ENCODE data around the gene SHC4.
"Not testable (repeated sequence)": the region's sequence is repeated elsewhere in the genome, so short reads cannot be mapped to it uniquely, and the experiment has no call there.

Gene SHC4

DNA sequence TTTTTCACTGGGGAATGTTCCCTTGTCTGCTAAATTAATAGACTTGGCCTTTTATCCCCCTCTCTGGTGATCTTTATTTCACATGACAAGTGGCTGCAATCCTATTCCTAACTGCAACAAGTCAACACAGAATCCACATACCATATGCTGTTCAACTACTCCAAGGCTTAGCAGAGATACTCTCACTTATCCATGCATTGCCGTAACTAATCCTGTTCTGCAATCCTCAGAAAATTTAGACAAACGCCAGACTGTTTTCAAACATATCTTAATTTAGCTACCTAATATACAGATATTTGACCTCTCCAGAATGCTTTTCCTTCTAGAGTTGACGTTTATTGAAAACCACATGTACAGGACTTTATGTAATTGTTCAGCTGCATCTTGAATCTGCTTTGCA lies 47.9 kb downstream of the SHC4 start:
- DNase-seq (ENCODE audit: low spot score in 2 of 2) (no peak), ATAC-seq (no peak)
- Mint-ChIP-seq H3K4me3 (no peak overlapping the region), H3K4me1 (no peaks in the 10 kb centered on the region), H3K36me3 (no peaks in the 10 kb centered on the region), H3K27ac (no peak overlapping the region), H3K9me3 (peaks cover 3% of the 10 kb centered on the region)

- DNase-seq (ENCODE audit: low spot score in 2 of 2) (no peak), ATAC-seq (no peak)
- H3K4me3 Mint-ChIP-seq = no peak overlapping the region
- H3K4me1 Mint-ChIP-seq = no peaks in the 10 kb centered on the region
- H3K27ac Mint-ChIP-seq = no peak overlapping the region
- H3K9me3 Mint-ChIP-seq = peaks cover 5% of the 10 kb centered on the region
- H3K36me3 Mint-ChIP-seq = no peaks in the 10 kb centered on the region
Measured at GRCh38 chr15:48914717-48915116, 49.0 kb downstream of the SHC4 start.

GRCh38 chr15:48913141-48913540 lies 50.6 kb downstream of the SHC4 start:
- H3K4me3 Mint-ChIP-seq = no peak overlapping the region
- no peak overlapping the region for H3K27ac Mint-ChIP-seq
- H3K36me3 Mint-ChIP-seq = no peaks in the 10 kb centered on the region
- H3K4me1 Mint-ChIP-seq = no peaks in the 10 kb centered on the region
- ATAC-seq (no peak), DNase-seq (ENCODE audit: low spot score in 2 of 2) (no peak)
- peaks cover 2% of the 10 kb centered on the region for H3K9me3 Mint-ChIP-seq

GRCh38 chr15:48910554-48910953 lies 53.2 kb downstream of the SHC4 start:
- H3K4me3 Mint-ChIP-seq; DNase-seq (ENCODE audit: low spot score in 2 of 2); H3K4me1 Mint-ChIP-seq; ATAC-seq; H3K36me3 Mint-ChIP-seq; H3K27ac Mint-ChIP-seq; H3K9me3 Mint-ChIP-seq: not testable (repeated sequence)

DNA sequence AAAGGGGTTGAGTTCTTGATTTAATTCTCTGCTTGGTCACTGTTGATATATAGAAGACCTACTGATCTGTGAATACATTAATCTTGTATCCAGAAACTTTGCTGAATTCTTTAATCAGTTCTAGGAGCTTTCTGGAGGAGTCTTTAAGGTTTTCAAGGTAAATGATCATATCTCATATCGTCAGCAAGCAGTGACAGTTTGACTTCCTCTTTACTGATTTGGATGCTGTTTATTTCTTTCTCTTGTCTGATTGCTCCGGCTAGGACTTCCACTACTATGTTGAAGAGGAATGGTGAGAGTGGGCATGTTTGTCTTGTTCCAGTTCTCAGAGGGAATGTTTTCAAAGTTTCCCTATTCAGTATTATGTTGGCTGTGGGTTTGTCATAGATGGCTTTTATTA lies 54.4 kb downstream of the SHC4 start:
- H3K9me3 Mint-ChIP-seq; H3K36me3 Mint-ChIP-seq; DNase-seq (ENCODE audit: low spot score in 2 of 2); H3K4me3 Mint-ChIP-seq; H3K27ac Mint-ChIP-seq; ATAC-seq; H3K4me1 Mint-ChIP-seq: not testable (repeated sequence)

DNA sequence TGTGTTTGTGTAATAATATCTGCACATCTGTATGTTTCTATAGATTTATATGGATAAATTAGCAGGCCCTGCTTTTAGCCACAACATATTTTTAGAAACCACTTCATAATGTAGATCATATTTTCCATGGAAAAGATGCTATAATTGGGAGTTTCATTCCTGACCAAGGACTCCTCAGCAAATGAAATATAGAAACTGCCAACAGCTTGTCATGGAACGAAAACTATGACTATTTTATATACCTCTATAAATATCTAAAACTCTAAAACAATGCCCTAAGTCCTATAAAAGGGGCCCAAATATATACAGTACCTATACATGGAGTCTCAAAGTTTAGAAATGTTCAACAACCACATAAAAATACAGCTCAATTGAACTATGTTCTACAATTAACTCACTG lies 57.9 kb downstream of the SHC4 start:
- Mint-ChIP-seq H3K27ac (peak overlapping the region; percentile 76), H3K4me3 (no peak overlapping the region), H3K9me3 (peaks cover 2% of the 10 kb centered on the region), H3K36me3 (no peaks in the 10 kb centered on the region), H3K4me1 (peaks cover 8% of the 10 kb centered on the region)
- ATAC-seq (no peak), DNase-seq (ENCODE audit: low spot score in 2 of 2) (no peak)

- no peak overlapping the region for H3K4me3 Mint-ChIP-seq
- DNase-seq (ENCODE audit: low spot score in 2 of 2) (no peak), ATAC-seq (no peak)
- no peaks in the 10 kb centered on the region for H3K36me3 Mint-ChIP-seq
- peaks cover 8% of the 10 kb centered on the region for H3K4me1 Mint-ChIP-seq
- H3K27ac Mint-ChIP-seq = peak overlapping the region; percentile 76
- no peaks in the 10 kb centered on the region for H3K9me3 Mint-ChIP-seq
Measured at GRCh38 chr15:48905216-48905615, 58.5 kb downstream of the SHC4 start.

DNA sequence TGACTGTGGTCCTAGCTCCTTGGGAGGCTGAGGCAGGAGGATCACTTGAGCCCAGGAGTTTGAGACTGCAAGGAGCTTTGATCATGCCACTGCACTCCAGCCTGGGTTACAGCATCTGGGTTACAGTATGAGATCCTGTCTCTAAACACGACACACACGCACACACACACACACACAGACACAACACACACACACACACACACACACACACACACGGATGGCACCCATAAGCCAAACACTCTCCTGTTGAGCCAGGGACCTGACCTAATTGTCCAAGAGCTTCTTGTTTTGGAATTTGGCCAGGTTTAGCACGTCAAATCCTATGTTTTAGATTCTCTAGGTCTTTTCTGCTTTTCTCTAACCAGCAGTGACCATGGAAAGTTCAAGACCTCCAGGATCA lies 59.0 kb downstream of the SHC4 start:
- ATAC-seq (no peak), DNase-seq (ENCODE audit: low spot score in 2 of 2) (no peak)
- no peaks in the 10 kb centered on the region for H3K9me3 Mint-ChIP-seq
- no peak overlapping the region for H3K4me3 Mint-ChIP-seq
- peak overlapping the region; percentile 76 for H3K27ac Mint-ChIP-seq
- H3K36me3 Mint-ChIP-seq = no peaks in the 10 kb centered on the region
- H3K4me1 Mint-ChIP-seq = peaks cover 8% of the 10 kb centered on the region

DNA sequence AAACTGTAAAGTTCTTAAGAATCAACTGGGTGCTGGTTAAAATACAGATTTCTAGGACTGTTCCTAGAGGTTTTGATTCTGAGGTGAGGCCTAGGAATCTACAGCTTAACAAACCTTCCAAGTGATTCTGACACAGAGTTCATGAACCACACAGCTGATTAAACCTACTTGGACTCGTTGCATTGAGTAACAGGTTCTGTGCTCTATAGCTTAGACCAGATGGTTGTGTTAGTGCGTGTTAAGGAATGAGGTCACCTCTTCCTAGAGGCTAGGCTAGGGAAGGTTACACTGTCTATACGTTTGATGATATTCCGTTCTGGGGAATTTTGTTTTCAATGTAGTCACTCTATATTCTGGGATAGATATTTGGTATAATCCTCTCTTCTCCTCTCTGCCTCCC lies 63.9 kb downstream of the SHC4 start:
- H3K36me3 Mint-ChIP-seq = no peaks in the 10 kb centered on the region
- H3K9me3 Mint-ChIP-seq = no peaks in the 10 kb centered on the region

GRCh38 chr15:48898446-48898845 lies 65.3 kb downstream of the SHC4 start:
- H3K4me3 Mint-ChIP-seq = no peak overlapping the region
- no peaks in the 10 kb centered on the region for H3K36me3 Mint-ChIP-seq
- H3K4me1 Mint-ChIP-seq = peaks cover 6% of the 10 kb centered on the region
- H3K9me3 Mint-ChIP-seq = no peaks in the 10 kb centered on the region
- ATAC-seq (no peak), DNase-seq (ENCODE audit: low spot score in 2 of 2) (no peak)
- no peak overlapping the region for H3K27ac Mint-ChIP-seq

More for the DNA sequence above, 63.9 kb downstream of the SHC4 start:
- ATAC-seq (no peak), DNase-seq (ENCODE audit: low spot score in 2 of 2) (no peak)
- no peak overlapping the region for H3K4me3 Mint-ChIP-seq
- H3K4me1 Mint-ChIP-seq = peaks cover 6% of the 10 kb centered on the region
- H3K27ac Mint-ChIP-seq = no peak overlapping the region

DNA sequence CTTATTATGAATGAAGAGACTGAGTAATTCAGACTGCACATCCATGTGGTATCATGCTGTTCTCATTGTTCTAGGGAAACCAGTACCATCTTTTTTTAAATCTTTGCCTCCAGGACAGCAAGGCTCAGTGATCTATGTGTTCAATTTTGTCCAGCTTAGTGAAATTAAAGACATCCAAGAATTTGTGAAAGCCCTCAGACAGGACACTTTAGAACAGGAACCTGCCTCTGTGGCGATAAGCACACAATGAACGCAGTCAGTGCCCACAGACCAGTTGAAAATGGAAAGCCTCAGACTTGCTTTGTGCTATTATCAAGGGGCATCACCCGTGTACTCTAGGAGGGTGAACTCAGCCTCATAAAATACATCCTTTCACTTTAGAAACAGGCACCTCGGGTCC lies 65.7 kb downstream of the SHC4 start:
- H3K9me3 Mint-ChIP-seq = no peaks in the 10 kb centered on the region
- peak; percentile 34 for ATAC-seq
- no peak for DNase-seq (ENCODE audit: low spot score in 2 of 2)
- H3K27ac Mint-ChIP-seq = no peak overlapping the region
- H3K4me3 Mint-ChIP-seq = no peak overlapping the region
- H3K36me3 Mint-ChIP-seq = no peaks in the 10 kb centered on the region
- peaks cover 6% of the 10 kb centered on the region for H3K4me1 Mint-ChIP-seq

- H3K9me3 Mint-ChIP-seq = no peaks in the 10 kb centered on the region
- ATAC-seq (peak; percentile 28), DNase-seq (ENCODE audit: low spot score in 2 of 2) (no peak)
- H3K27ac Mint-ChIP-seq = no peak overlapping the region
- H3K4me3 Mint-ChIP-seq = no peak overlapping the region
- peaks cover 6% of the 10 kb centered on the region for H3K4me1 Mint-ChIP-seq
- no peaks in the 10 kb centered on the region for H3K36me3 Mint-ChIP-seq
Measured at GRCh38 chr15:48896869-48897814, 66.6 kb downstream of the SHC4 start.

DNA sequence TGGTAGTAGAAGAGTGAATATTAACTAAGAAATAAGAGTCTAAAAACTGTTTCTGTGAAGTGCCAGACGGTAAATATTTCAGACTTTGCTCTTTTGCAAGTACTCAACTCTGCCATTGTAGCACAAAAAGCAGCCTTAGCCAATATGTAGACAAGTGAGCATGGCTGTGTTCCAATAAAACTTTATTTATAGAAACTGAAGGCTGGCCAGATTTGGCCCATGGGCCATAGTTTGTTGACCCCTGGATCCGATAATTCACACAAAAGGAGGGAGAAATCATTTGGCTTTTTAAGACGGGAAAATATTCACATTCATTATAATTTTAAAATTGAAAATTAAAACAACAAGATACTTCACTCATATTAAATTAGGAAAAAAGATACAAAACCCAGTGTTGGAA lies 70.4 kb downstream of the SHC4 start:
- peaks cover 9% of the 10 kb centered on the region for H3K4me1 Mint-ChIP-seq
- ATAC-seq = no peak
- H3K27ac Mint-ChIP-seq = no peak overlapping the region
- no peaks in the 10 kb centered on the region for H3K9me3 Mint-ChIP-seq
- no peak overlapping the region for H3K4me3 Mint-ChIP-seq
- DNase-seq (ENCODE audit: low spot score in 2 of 2) = no peak
- no peaks in the 10 kb centered on the region for H3K36me3 Mint-ChIP-seq

DNA sequence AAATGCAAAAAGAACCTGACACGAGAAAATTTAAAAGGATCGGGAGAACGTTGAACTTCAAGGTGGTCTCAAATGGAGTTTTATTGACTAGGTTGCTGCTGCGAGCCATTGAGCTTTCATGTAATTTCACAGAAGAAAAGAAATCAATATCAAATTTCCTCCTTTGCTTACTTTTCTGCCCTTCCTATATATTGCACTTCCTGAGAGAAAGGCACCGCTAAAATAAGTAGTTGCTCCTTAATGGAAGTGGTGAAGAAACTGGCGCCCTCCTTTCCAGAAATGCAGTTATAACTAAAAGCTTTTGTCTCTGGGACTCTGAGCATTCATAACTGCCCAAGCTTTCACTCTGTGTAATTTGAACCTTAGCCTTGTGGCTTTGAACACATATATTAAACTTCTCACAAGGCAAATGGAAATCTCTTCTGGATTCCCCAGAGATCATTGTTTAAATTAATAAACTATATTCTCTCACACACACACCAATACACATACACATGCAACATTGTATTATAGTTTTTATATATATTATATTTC lies 72.4 kb downstream of the SHC4 start:
- Mint-ChIP-seq H3K27ac (no peak overlapping the region), H3K4me3 (no peak overlapping the region), H3K9me3 (no peaks in the 10 kb centered on the region), H3K36me3 (no peaks in the 10 kb centered on the region), H3K4me1 (peaks cover 10% of the 10 kb centered on the region)
- ATAC-seq (no peak), DNase-seq (ENCODE audit: low spot score in 2 of 2) (no peak)

DNA sequence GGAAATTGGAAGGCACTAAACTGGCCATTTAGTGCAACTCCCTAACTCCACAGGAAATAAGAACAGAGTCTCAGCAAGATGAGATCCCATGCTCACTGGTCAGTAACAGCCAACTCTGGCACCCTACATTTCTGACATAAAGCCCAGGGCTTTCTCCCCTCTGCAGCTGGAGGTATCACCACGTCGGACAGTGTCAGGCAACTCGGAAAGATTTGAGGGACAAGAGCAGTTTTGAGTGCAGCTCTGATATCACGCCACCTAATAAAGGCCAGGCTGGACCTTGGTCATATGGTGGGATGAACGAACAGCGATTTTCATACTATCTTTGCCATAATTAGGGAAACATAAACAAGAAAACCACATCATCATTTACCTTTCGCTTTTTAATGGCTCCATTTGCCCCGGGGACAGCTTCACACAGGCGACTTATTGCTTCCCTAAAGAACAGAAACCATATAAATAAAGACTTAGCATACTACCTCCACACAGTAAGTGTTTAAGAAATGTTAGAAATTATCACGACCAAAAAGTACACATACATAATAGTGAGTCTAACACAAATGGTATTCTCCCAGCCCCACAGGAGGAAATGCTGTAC lies 73.2 kb downstream of the SHC4 start:
- H3K27ac Mint-ChIP-seq = no peak overlapping the region
- no peaks in the 10 kb centered on the region for H3K9me3 Mint-ChIP-seq
- no peak overlapping the region for H3K4me3 Mint-ChIP-seq
- no peaks in the 10 kb centered on the region for H3K36me3 Mint-ChIP-seq
- no peak for ATAC-seq
- peaks cover 10% of the 10 kb centered on the region for H3K4me1 Mint-ChIP-seq
- DNase-seq (ENCODE audit: low spot score in 2 of 2) = no peak

DNA sequence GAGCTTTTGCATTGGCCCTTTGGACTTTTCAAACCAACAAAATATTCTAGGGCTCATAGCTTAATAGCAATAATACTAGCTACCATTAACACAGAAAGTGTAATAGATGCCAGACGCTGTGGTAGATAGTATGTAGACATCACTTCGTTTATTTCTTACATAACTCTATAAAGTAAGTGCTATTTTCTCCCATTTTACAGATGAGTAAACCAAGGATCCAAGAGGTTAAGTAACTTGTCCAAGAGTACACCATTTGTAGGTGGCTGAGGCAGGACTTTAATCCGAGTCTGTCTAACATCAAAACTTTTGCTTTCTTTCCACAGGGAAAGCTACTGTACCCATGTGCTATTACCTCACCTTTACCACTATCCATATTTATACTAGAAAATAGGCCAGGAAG lies 73.8 kb downstream of the SHC4 start:
- Mint-ChIP-seq H3K36me3 (no peaks in the 10 kb centered on the region), H3K4me1 (peaks cover 10% of the 10 kb centered on the region), H3K4me3 (no peak overlapping the region), H3K9me3 (no peaks in the 10 kb centered on the region), H3K27ac (no peak overlapping the region)
- ATAC-seq (no peak), DNase-seq (ENCODE audit: low spot score in 2 of 2) (no peak)

Measured in stimulated activated effector memory CD8-positive, alpha-beta T cell treated with anti-CD3 and anti-CD28 coated beads, Interleukin-12 subunit alpha, Interleukin-12 subunit beta, amount 100 ng/mL, for 72 hours (primary cell).